HCT116 (cell line): ENCODE data around the gene KCNK16. TPM values are rescaled to one million over a fixed set of nuclear protein-coding genes. Genes with fewer than 3 reads are reported as not detected.
"Not testable (repeated sequence)": the region's sequence is repeated elsewhere in the genome, so short reads cannot be mapped to it uniquely, and the experiment has no call there.

Source experiments
- ATAC-seq: fragments of 200-7000 bp; cut with Tn5 transposase; 2 replicates; pipeline ENCODE4 v1.9.1; 2020; ENCODE audit warnings: mild to moderate bottlenecking, moderate library complexity
- BruUV-seq: library from RNA; stranded (reverse); fragments of 400-500 nt; replicated peaks from 2 replicates; lab custom pipeline; 2021; lab: Mats Ljungman, UMichigan
- CTCF ChIA-PET: fragments of 300-600 bp; sonication (Branson Sonifier 250); formaldehyde crosslinking; loops from one replicate; lab custom pipeline; 2021; ENCODE audit warnings: antibody characterized with exemption; lab: Charles Lee
- POLR2A ChIA-PET: fragments of 300-600, 350-600 bp; sonication (Branson Sonifier 250); formaldehyde crosslinking; loops from one replicate; lab custom pipeline; 2021; ENCODE audit warnings: antibody characterized with exemption; lab: Charles Lee
- RAD21 ChIA-PET, 2 experiments: fragments of 300-600 bp; sonication (Branson Sonifier 250); formaldehyde crosslinking; loops; one replicate each; lab custom pipeline; 2023; ENCODE audit warnings: low total read pairs in 2 of 2; ENCODE audit not compliant: uncharacterized antibody in 2 of 2, unreplicated experiment in 2 of 2, low non-redundant PET in 1 of 2; lab: Charles Lee
- DNase-seq: peaks from one replicate; pipeline ENCODE4 v3.0.0-alpha.2; 2010; ENCODE audit warnings: low read depth, low spot score
- H2AFZ ChIP-seq: fragments of 200-600 bp; shearing (Covaris generic), sonication (generic); 2 replicates; pipeline ENCODE4 v1.6.1; 2017; ENCODE audit warnings: low read depth, mixed run types, mixed read lengths, antibody characterized with exemption, low read length; ENCODE audit not compliant: poor library complexity, severe bottlenecking
- H3K27ac ChIP-seq: 2 replicates; pipeline ENCODE4 v1.5.1; 2012; ENCODE audit warnings: low read depth, low read length
- H3K27me3 ChIP-seq: fragments of 200-600 bp; sonication (generic); 2 replicates; pipeline ENCODE4 v1.6.1; 2016; ENCODE audit warnings: mixed run types, low read length, mixed read lengths; ENCODE audit not compliant: insufficient read depth
- H3K36me3 ChIP-seq, 2 experiments: fragments of 200-500 bp in 1 of 2; fragments of 200-600 bp in 1 of 2; sonication (Bioruptor generic) in 1 of 2; sonication (generic) in 1 of 2; 2 replicates each; pipeline versions ENCODE4 v1.5.1 to v1.6.1; 2014 to 2016; ENCODE audit warnings: low read length in 2 of 2, inconsistent platforms in 1 of 2, mixed read lengths in 1 of 2, mixed run types in 1 of 2; ENCODE audit not compliant: insufficient read depth in 2 of 2, control insufficient read depth in 1 of 2
- H3K4me1 ChIP-seq, 2 experiments: fragments of 200-600 bp in 1 of 2; sonication (generic) in 1 of 2; 2 replicates each; pipeline versions ENCODE4 v1.5.1 to v1.6.1; 2012 to 2017; ENCODE audit warnings: low read length in 2 of 2, inconsistent platforms in 1 of 2, mild to moderate bottlenecking in 1 of 2, mixed read lengths in 1 of 2, mixed run types in 1 of 2, moderate library complexity in 1 of 2; ENCODE audit not compliant: insufficient read depth in 2 of 2, control insufficient read depth in 1 of 2
- H3K4me2 ChIP-seq: fragments of 200-600 bp; sonication (generic); 2 replicates; pipeline ENCODE4 v1.6.1; 2017; ENCODE audit warnings: mixed run types, low read length, mixed read lengths
- H3K4me3 ChIP-seq, 2 experiments: fragments of 200-600 bp in 1 of 2; sonication (generic) in 1 of 2; replicated peaks in 1 of 2; 2 replicates each; pipeline ENCODE4 v1.5.1; 2011 to 2016; ENCODE audit warnings: low read length in 2 of 2, control low read depth in 1 of 2, low read depth in 1 of 2, mild to moderate bottlenecking in 1 of 2, mixed read lengths in 1 of 2, mixed run types in 1 of 2
- H3K79me2 ChIP-seq: fragments of 200-600 bp; sonication (generic); 2 replicates; pipeline ENCODE4 v1.6.1; 2017; ENCODE audit warnings: mild to moderate bottlenecking, mixed run types, low read length, moderate library complexity, mixed read lengths; ENCODE audit not compliant: insufficient read depth
- H3K9ac ChIP-seq: fragments of 200-600 bp; sonication (generic); 2 replicates; pipeline ENCODE4 v1.6.1; 2016; ENCODE audit warnings: low read length, mixed read lengths
- H3K9me2 ChIP-seq: fragments of 200-600 bp; sonication (generic), shearing (Covaris generic); 2 replicates; pipeline ENCODE4 v1.6.1; 2017; ENCODE audit warnings: mixed run types, mild to moderate bottlenecking, moderate library complexity; ENCODE audit not compliant: insufficient read depth
- H3K9me3 ChIP-seq, 2 experiments: fragments of 200-500 bp in 1 of 2; fragments of 200-600 bp in 1 of 2; sonication (Bioruptor generic) in 1 of 2; sonication (generic) in 1 of 2; 2 replicates each; pipeline ENCODE4 v1.6.1; 2014 to 2017; ENCODE audit warnings: low read length in 2 of 2, mixed read lengths in 2 of 2, inconsistent platforms in 1 of 2, low read depth in 1 of 2, mild to moderate bottlenecking in 1 of 2, mixed run types in 1 of 2, moderate library complexity in 1 of 2; ENCODE audit not compliant: control insufficient read depth in 1 of 2, insufficient read depth in 1 of 2
- H4K20me1 ChIP-seq: fragments of 200-600 bp; sonication (generic), shearing (Covaris generic); 2 replicates; pipeline ENCODE4 v1.6.1; 2017; ENCODE audit warnings: mixed run types, mild to moderate bottlenecking, moderate library complexity; ENCODE audit not compliant: insufficient read depth
- CBX3 ChIP-seq: IDR thresholded peaks from 2 replicates; pipeline ENCODE4 v1.6.1; 2012; ENCODE audit warnings: low read depth
- FOSL1 ChIP-seq: IDR thresholded peaks from 2 replicates; pipeline ENCODE4 v1.6.1; 2012; ENCODE audit warnings: low read depth
- REST ChIP-seq: IDR thresholded peaks from 2 replicates; pipeline ENCODE4 v1.6.1; 2012; ENCODE audit warnings: low read depth
- intact Hi-C: fragments of 100-400 bp; cut with micrococcal nuclease; formaldehyde crosslinking; loops from 2 replicates; pipeline ENCODE4 v1.10.0; 2022
- total RNA-seq: library from RNA; stranded (reverse); gene quantifications from one replicate; pipeline ENCODE4 v1.2.1, GENCODE V29; 2021; ENCODE audit not compliant: unreplicated experiment

The KCNK16 gene
- total RNA-seq, 1 experiment from 2014 or later: not detected

GRCh38 chr6:39287601-39288000 lies 34.9 kb downstream of the KCNK16 start:
- ATAC-seq (no peak), DNase-seq (no peak)
- Histone ChIP-seq H3K4me2 (no peak overlapping the region), H3K9me3 (no peaks in the 10 kb centered on the region), H3K4me1 (peaks cover 0 to 8% of the 10 kb centered on the region in 2 experiments; a peak in 1 of 4 replicates), H4K20me1 (no peaks in the 10 kb centered on the region), H3K79me2 (no peaks in the 10 kb centered on the region), H3K27me3 (no peaks in the 10 kb centered on the region), H3K9ac (no peak overlapping the region), H3K9me2 (no peaks in the 10 kb centered on the region), H3K27ac (no peak overlapping the region), H2AFZ (no peak overlapping the region), H3K36me3 (no peaks in the 10 kb centered on the region), H3K4me3 (no peak overlapping the region)
- POLR2A ChIA-PET: no interaction called here
- intact Hi-C loops: no loop called here
- no TSS peak for BruUV-seq
- CTCF ChIA-PET: no interaction called here
- TF ChIP-seq REST: no peak
- no peak for TF ChIP-seq FOSL1
- TF ChIP-seq CBX3: no peak
- RAD21 ChIA-PET: no interaction called here

- H3K27me3 ChIP-seq, H3K36me3 ChIP-seq, H3K79me2 ChIP-seq, H4K20me1 ChIP-seq, H3K9me2 ChIP-seq, H3K4me2 ChIP-seq, DNase-seq, H3K27ac ChIP-seq, intact Hi-C loops, POLR2A ChIA-PET, BruUV-seq, CTCF ChIA-PET, H3K4me3 ChIP-seq, H3K9me3 ChIP-seq, H2AFZ ChIP-seq, H3K9ac ChIP-seq, ATAC-seq: not testable (repeated sequence)
- RAD21 ChIA-PET: interaction anchor here in 1 of 2 experiments (0.6 kb wide), 1 partner anchor 883 kb away, joined by 3 read pairs; no protein-coding TSS in a partner anchor
- H3K4me1 ChIP-seq: peaks cover 0 to 17% of the 10 kb centered on the region in 2 experiments; a peak in 1 of 4 replicates
Observed at GRCh38 chr6:39286596-39286995, 35.9 kb downstream of the KCNK16 start.
